Prostate gland (tissue), 2 donors: Measurements from ENCODE around the gene BCAP29.

Experiments
- CTCF ChIP-seq, 4 experiments: fragments of 200-600 bp in 2 of 4; fragments of 450-650 bp in 2 of 4; sonication (generic) in 2 of 4; IDR thresholded peaks; 1 replicate in 3 of 4; 2 replicates in 1 of 4; pipeline ENCODE4 v1.5.1; 2016 to 2019; ENCODE audit warnings: antibody characterized with exemption in 4 of 4, mild to moderate bottlenecking in 2 of 4, moderate library complexity in 2 of 4
- POLR2A ChIP-seq: fragments of 450-650 bp; IDR thresholded peaks from one replicate; pipeline ENCODE4 v1.6.1; 2016; ENCODE audit warnings: antibody characterized with exemption, mild to moderate bottlenecking
- POLR2AphosphoS5 ChIP-seq: sonication (generic); formaldehyde crosslinking; IDR thresholded peaks from one replicate; pipeline ENCODE4 v1.6.1; 2017; ENCODE audit warnings: antibody characterized with exemption

- TF ChIP-seq CTCF (IDR thresholded peaks at IDR 0.05) (no peak), POLR2A (no peak), POLR2AphosphoS5 (no peak)
Observed at GRCh38 chr7:107622894-107623293, 42.8 kb downstream of the BCAP29 start.
